ENCODE data around the gene CCL2. TPM values are rescaled to one million over a fixed set of nuclear protein-coding genes. Genes with fewer than 3 reads are reported as not detected.

Gene CCL2
- total and polyA plus RNA-seq, 8 donors = 3.8 to 194 (median 26.0) TPM

- 70 to 81% (median 73%) methylated on average over 5 of the region's 5 CpGs for WGBS, 5 donors
- H3K27me3 ChIP-seq = no peaks in the 10 kb centered on the region
- no peak for TF ChIP-seq CTCF (IDR thresholded peaks at IDR 0.05)
- no peak for TF ChIP-seq EP300 (IDR thresholded peaks at IDR 0.05)
- TF ChIP-seq POLR2AphosphoS5 (IDR thresholded peaks at IDR 0.05) = no peak
- no peak for TF ChIP-seq POLR2A (IDR thresholded peaks at IDR 0.05)
- H3K27ac ChIP-seq = peak overlapping the region in 1 of 5 donors; percentile 87
- no peak for DNase-seq
- no peaks in the 10 kb centered on the region for H3K9me3 ChIP-seq
- H3K4me1 ChIP-seq = peaks cover 19 to 37% (median 29%) of the 10 kb centered on the region in 4 donors
- H3K36me3 ChIP-seq = no peaks in the 10 kb centered on the region
- H3K4me3 ChIP-seq = no peak overlapping the region
- intact Hi-C loops (cut with DNase I; ENCODE audit: low total_unique reads) = no loop called here
These were observed 2.4 kb downstream of the CCL2 start for GRCh38 chr17:34257299-34257985.

- TF ChIP-seq POLR2A (IDR thresholded peaks at IDR 0.05) (no peak), CTCF (IDR thresholded peaks at IDR 0.05) (no peak), POLR2AphosphoS5 (IDR thresholded peaks at IDR 0.05) (no peak), EP300 (IDR thresholded peaks at IDR 0.05) (no peak)
- no peak for DNase-seq
- no peak overlapping the region for H3K4me3 ChIP-seq
- H3K36me3 ChIP-seq = no peaks in the 10 kb centered on the region
- intact Hi-C loops (cut with DNase I; ENCODE audit: low total_unique reads) = no loop called here
- WGBS, 5 donors = 70 to 93% (median 76%) methylated on average over 1 of the region's 1 CpG
- H3K27ac ChIP-seq = no peak overlapping the region
- H3K9me3 ChIP-seq = no peaks in the 10 kb centered on the region
- peaks cover 18 to 32% (median 24%) of the 10 kb centered on the region in 4 donors for H3K4me1 ChIP-seq
- H3K27me3 ChIP-seq = no peaks in the 10 kb centered on the region
These were observed 2.9 kb downstream of the CCL2 start for GRCh38 chr17:34257986-34258326.

- H3K27me3 ChIP-seq = no peaks in the 10 kb centered on the region
- H3K27ac ChIP-seq = no peak overlapping the region
- no peak for TF ChIP-seq CTCF (IDR thresholded peaks at IDR 0.05)
- TF ChIP-seq POLR2AphosphoS5 (IDR thresholded peaks at IDR 0.05) = peak in 1 of 3 donors; percentile 24
- no peaks in the 10 kb centered on the region for H3K36me3 ChIP-seq
- intact Hi-C loops (cut with DNase I; ENCODE audit: low total_unique reads) = no loop called here
- DNase-seq = no peak
- no peak overlapping the region for H3K4me3 ChIP-seq
- H3K9me3 ChIP-seq = no peaks in the 10 kb centered on the region
- peaks cover 7 to 22% (median 15%) of the 10 kb centered on the region in 4 donors for H3K4me1 ChIP-seq
These were observed 4.1 kb downstream of the CCL2 start for GRCh38 chr17:34259146-34259545.

- TF ChIP-seq CTCF (IDR thresholded peaks at IDR 0.05) (no peak), POLR2AphosphoS5 (IDR thresholded peaks at IDR 0.05) (no peak), POLR2A (IDR thresholded peaks at IDR 0.05) (no peak), EP300 (IDR thresholded peaks at IDR 0.05) (no peak)
- Histone ChIP-seq H3K27ac (no peak overlapping the region), H3K36me3 (no peaks in the 10 kb centered on the region), H3K9me3 (no peaks in the 10 kb centered on the region), H3K4me1 (peaks cover 0 to 7% (median under 1%) of the 10 kb centered on the region in 4 donors), H3K27me3 (no peaks in the 10 kb centered on the region), H3K4me3 (no peak overlapping the region)
- DNase-seq = no peak
- WGBS, 5 donors = 56 to 67% (median 65%) methylated on average over 4 of the region's 4 CpGs
- intact Hi-C loops (cut with DNase I; ENCODE audit: low total_unique reads) = no loop called here
These were observed 5.8 kb downstream of the CCL2 start for GRCh38 chr17:34260861-34261260.

All from stomach (tissue), 9 donors.